ENCODE data around the gene FBXO27. TPM values are rescaled to one million over a fixed set of nuclear protein-coding genes. Genes with fewer than 3 reads are reported as not detected.

Gene FBXO27
- total RNA-seq (10 to 100 TPM in 1 of 4 donors, 1 to 10 TPM in 1, under 1 TPM in 2; 0.42 to 10.7 (median 0.99) TPM), polyA plus RNA-seq (under 1 TPM; 0.03 to 0.77 (median 0.14) TPM)
- long read RNA-seq, donor 1, partial matches to known transcripts: 0 of 1 reads
- long read RNA-seq, donor 1, other reads (novel, unspliced or antisense): 1 of 1 reads
- long read RNA-seq, donor 2: 0 reads

- intact Hi-C loops (cut with DNase I): no loop called here
- H3K4me3 ChIP-seq: peak within 1 kb of the TSS; percentile 69
- no peaks in the 10 kb centered on the region for H3K9me3 ChIP-seq
- H3K36me3 ChIP-seq (ENCODE audit: insufficient read depth in 1 of 2, low read depth in 1 of 2): no peaks in the 10 kb centered on the region
- 6 to 11% (median 8%) methylated on average over 46 to 66 of the region's 66 CpGs for WGBS, 3 donors
- peaks cover 0 to 28% (median 14%) of the 10 kb centered on the region in 3 donors for H3K27me3 ChIP-seq (ENCODE audit: insufficient read depth in 3 of 3, low read length in 2 of 3)
- peak in 2 of 4 donors; percentile 4 to 12 for ATAC-seq
- peak; percentile 22 to 53 for DNase-seq
- TF ChIP-seq CTCF (IDR thresholded peaks at IDR 0.05): no peak
- H3K4me1 ChIP-seq: no peaks in the 10 kb centered on the region
- no peak within 1 kb of the TSS for H3K27ac ChIP-seq
These were observed at the start of gene FBXO27 for GRCh38 chr19:39032063-39032918. Gene FBXO27 (minus strand): TSS chr19:39032549. CDS start chr19:39032227, 322 bp downstream.

GRCh38 chr19:39080431-39080830 is 48.1 kb upstream of the FBXO27 start:
- ATAC-seq (no peak), DNase-seq (no peak)
- Histone ChIP-seq H3K27ac (no peak overlapping the region), H3K4me3 (no peak overlapping the region), H3K27me3 (ENCODE audit: insufficient read depth in 3 of 3, low read length in 2 of 3) (peaks cover 3 to 73% (median 20%) of the 10 kb centered on the region in 3 donors), H3K36me3 (ENCODE audit: insufficient read depth in 1 of 2, low read depth in 1 of 2) (no peaks in the 10 kb centered on the region), H3K4me1 (no peaks in the 10 kb centered on the region), H3K9me3 (no peaks in the 10 kb centered on the region)
- intact Hi-C loops (cut with DNase I): no loop called here
- TF ChIP-seq CTCF (IDR thresholded peaks at IDR 0.05): no peak
- WGBS, 3 donors: 50 to 55% (median 51%) methylated on average over 3 of the region's 3 CpGs

- intact Hi-C loops (cut with DNase I): no loop called here
- no peak for TF ChIP-seq CTCF (IDR thresholded peaks at IDR 0.05)
- Histone ChIP-seq H3K27me3 (ENCODE audit: insufficient read depth in 3 of 3, low read length in 2 of 3) (peaks cover 3 to 56% (median 13%) of the 10 kb centered on the region in 3 donors), H3K27ac (no peak overlapping the region), H3K4me3 (no peak overlapping the region), H3K9me3 (no peaks in the 10 kb centered on the region), H3K4me1 (no peaks in the 10 kb centered on the region), H3K36me3 (ENCODE audit: insufficient read depth in 1 of 2, low read depth in 1 of 2) (no peaks in the 10 kb centered on the region)
- ATAC-seq (no peak), DNase-seq (no peak)
- 42 to 57% (median 49%) methylated on average over 7 of the region's 7 CpGs for WGBS, 3 donors
These were observed 46.3 kb upstream of the FBXO27 start for GRCh38 chr19:39078436-39079200.

- no peaks in the 10 kb centered on the region for H3K9me3 ChIP-seq
- ATAC-seq (no peak), DNase-seq (no peak)
- H3K27ac ChIP-seq: no peak overlapping the region
- no peak for TF ChIP-seq CTCF (IDR thresholded peaks at IDR 0.05)
- H3K36me3 ChIP-seq (ENCODE audit: insufficient read depth in 1 of 2, low read depth in 1 of 2): no peaks in the 10 kb centered on the region
- H3K27me3 ChIP-seq (ENCODE audit: insufficient read depth in 3 of 3, low read length in 2 of 3): peaks cover 2 to 45% (median 9%) of the 10 kb centered on the region in 3 donors
- 81 to 90% (median 83%) methylated on average over 11 of the region's 11 CpGs for WGBS, 3 donors
- H3K4me3 ChIP-seq: no peak overlapping the region
- intact Hi-C loops (cut with DNase I): no loop called here
- H3K4me1 ChIP-seq: no peaks in the 10 kb centered on the region
These were observed 45.0 kb upstream of the FBXO27 start for GRCh38 chr19:39077323-39077722.
